HG02763 (cell line): Measurements from ENCODE around the gene SFRP5.

Source experiments
- ATAC-seq: cut with Tn5 transposase; IDR thresholded peaks from one replicate; pipeline ENCODE4 v1.9.1; 2021; ENCODE audit warnings: mild to moderate bottlenecking, moderate library complexity; ENCODE audit not compliant: unreplicated experiment

SFRP5 gene, protein sequence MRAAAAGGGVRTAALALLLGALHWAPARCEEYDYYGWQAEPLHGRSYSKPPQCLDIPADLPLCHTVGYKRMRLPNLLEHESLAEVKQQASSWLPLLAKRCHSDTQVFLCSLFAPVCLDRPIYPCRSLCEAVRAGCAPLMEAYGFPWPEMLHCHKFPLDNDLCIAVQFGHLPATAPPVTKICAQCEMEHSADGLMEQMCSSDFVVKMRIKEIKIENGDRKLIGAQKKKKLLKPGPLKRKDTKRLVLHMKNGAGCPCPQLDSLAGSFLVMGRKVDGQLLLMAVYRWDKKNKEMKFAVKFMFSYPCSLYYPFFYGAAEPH

DNA sequence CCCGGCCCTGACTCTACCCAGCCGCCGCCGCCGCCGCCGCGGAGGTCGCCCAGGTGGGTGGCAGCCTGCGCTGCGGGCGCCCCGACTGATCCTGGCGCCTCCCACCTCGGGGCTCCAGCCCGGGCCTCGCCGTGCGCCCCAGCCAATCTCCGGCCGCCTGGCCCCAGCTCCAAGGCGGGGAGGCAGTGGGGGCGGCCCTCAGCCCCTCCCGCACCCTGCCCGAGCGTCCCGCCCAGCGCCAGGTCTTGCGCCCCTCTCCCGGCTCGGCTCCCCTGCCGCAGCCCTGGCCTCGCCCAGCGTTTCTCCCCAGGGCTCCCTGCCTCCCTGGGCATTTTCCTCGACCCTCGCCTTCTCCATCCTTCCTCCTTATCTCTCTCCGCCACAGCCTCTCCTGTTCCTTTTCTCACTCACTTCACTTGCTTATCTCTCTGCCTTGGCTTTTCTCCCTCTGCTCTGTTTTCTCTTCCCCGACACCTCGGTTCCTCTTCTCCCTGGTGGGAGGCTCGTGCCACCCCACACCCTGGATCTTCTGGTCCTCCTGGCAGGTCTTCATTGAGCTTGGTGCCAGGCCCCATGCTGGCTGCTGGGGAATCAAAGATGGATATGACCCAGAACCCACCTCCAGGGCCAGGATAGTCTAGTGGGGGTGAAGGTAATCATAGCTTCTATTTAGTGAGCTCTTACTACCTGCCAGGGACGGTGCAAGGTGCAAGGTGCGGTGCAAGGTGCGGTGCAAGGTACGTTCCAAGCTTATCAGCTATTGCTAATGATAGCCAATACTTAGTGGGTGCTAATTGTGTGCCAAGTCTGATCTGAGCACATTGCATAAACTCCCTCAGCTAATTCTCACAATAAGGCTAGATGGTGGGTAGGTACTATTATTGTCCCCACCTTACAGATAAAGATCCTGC is at the start of gene SFRP5:
SFRP5 (minus strand) TSS at position 87 of the 911 bp plus-strand sequence. CDS start 166 bp downstream, outside the sequence.
- ATAC-seq = no peak

DNA sequence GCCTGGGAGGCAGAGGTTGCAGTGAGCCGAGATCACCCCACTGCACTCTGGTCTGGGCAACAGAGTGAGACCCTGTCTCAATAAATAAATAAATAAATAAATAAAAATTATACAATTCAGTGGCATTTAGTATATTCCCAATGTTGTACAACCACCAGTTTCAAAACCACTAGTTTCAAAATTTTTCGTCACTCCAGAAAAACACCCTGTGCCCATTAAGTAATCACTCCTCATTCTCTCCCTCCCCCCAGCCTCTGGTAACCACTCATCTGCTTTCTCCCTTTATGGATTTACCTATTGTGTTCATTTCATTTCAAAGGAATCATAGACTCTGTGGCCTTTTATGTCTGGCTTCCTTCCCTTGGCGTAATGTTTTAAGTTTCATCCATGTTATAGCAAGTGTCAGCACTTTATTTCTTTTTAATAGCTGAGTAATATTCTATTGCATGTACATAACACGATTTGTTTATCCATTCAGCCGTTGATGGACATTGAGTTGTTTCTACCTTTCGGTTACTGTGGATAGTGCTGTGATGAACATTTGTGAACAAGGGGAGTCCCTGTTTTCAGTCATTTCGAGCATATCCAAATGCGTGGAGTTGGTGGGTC is 48.4 kb upstream of the SFRP5 start:
- ATAC-seq = no peak

DNA sequence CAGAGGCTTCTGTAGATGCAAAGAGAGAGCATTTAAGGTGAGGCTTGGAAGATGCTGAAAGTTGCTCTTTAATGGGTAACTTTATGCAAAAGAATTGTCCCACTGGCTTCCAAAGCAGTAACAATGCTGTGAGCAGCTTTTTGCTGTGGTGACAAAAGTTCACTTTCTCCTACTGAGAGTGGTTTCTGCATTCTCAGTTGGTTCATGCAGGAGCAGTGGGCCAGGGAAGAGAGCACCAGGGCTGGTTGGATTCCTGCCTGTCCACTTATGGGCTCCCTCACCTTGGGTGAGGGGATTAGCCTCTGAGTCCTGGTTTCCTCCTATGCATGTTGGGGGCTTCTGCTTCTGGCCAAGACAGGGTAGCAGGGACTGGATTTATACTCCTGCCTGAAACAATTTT is 46.8 kb upstream of the SFRP5 start:
- no peak for ATAC-seq

DNA sequence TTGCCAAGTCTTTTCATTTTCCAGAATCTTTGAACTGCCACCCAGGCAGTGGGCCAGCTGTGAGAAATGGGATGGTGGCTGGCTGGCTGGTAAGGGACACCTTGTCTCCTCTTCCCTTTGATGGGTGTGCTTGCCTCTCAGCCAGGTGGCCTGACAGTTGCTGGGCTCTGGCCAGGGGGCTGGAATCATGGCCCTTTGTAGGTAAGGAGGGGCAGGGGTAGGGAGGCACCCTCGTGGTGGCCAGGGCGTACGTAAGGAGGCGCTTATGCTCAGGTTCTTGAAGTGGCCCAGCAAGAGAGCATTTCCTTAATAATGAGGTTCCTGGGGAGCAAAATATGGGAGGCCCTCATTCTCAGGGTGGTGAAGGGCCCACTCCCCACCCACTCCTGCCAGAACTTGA is 44.8 kb upstream of the SFRP5 start:
- ATAC-seq = no peak

DNA sequence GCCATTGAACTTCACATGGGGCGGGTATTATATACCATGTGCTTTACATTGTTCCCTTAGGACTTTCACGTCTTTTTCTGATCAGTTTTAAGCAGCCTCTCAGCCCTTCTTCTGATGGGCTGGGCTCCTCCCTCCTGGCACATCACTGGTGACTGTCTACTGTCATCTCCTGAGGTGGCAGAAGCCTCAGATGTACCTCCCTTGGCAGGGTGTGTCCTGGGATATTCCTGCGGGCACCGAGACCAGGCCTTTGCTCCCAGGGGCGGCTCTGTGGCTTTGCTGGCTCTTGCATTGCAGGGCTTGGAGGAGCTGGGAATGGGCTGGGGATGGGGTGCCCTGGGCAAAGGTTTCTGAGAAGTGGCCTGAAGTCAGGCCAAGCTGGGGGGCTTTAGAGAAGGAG is 43.2 kb upstream of the SFRP5 start:
- ATAC-seq = no peak

DNA sequence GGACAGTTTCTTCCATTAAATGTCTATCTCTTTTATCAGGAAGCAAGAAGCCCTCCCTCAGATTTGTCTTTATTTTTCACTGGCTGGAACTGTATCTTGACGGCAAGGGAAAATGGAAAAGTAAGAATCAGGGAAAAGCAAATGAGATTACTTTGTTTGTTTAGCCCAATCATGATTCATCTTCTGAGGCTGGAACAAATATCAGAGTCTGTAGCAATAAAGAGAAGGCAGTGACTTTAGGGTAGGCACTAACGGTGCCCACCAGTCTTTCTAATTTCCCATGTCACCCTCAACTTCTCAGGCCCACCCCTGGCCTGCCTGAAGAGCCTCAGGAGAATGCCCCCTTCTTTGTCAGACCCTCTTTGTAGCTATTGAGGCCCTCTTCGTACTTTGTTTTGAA is 41.5 kb upstream of the SFRP5 start:
- ATAC-seq = no peak

DNA sequence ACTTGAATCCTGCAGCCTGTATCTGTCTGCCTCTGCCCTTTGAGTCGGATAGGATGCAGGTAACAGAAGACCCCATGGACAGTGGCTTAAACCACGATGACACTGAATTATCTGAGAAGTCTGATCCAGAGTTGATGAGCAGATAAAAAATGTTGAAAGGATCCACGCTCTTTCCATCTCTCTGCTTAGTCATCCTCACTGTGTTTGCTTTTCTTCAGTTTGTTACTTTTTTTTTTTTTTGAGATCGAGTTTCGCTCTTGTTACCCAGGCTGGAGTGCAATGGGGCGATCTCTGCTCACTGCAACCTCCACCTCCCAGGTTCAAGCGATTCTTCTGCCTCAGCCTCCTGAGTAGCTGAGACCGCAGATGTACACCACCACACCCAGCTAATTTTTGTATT is 40.9 kb upstream of the SFRP5 start:
- ATAC-seq = no peak

DNA sequence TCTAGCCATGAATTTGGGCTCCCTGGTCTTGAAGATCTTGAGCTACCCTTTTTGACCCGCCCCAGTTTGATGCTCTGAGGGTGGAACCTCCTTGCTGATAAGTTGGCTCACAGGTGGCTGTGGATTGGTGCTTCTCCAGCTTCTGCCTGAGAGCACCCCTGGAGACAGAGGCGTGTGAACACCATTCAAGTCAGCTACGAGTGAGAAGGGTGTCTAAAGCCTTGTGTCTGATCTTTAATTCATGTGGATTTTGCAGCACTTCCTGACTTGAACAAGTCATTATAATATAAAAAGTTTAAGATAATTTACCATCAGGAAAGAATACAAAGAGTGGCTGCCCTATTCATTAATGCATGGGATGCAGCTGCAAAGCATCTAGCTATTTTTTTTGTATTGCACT is 40.2 kb upstream of the SFRP5 start:
- ATAC-seq = no peak

DNA sequence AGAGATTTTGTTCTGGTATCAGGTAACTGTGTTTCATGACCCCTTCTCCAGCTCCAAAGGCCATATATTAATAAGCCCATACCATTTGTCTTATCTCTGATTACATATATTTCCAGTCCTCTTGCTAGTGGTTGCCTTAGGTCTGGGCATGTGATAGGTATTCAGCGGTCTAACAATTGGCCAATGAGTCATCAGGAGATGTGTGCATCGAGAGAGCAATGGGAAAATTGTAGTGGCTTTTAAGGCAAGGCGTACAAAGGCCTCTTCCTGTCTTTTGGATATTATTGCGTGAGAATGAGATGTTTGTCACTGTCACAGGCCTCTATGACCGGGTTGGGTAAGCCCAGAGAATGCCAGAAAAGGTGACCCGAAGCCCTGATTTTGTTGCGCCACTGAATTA is 38.6 kb upstream of the SFRP5 start:
- no peak for ATAC-seq

DNA sequence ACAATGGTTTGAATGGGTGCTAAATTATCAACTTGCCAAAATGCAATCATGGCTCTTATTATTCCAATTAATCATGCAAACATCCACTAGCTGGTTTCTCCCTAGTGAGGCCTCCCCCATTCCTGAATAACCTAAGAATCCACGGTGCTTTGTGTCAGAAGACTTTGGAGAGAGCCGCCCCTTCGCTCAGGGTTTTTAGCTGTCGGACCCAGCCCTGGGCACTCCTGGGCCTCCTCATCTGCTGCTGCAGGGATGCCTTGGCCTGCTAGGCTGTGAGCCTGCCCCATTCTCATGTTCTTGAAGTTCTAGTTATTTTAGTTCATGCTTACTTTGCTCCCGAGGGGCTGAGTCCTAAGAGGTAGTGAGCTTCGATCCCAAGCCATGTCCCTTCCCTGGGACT is 34.1 kb upstream of the SFRP5 start:
- ATAC-seq = no peak

DNA sequence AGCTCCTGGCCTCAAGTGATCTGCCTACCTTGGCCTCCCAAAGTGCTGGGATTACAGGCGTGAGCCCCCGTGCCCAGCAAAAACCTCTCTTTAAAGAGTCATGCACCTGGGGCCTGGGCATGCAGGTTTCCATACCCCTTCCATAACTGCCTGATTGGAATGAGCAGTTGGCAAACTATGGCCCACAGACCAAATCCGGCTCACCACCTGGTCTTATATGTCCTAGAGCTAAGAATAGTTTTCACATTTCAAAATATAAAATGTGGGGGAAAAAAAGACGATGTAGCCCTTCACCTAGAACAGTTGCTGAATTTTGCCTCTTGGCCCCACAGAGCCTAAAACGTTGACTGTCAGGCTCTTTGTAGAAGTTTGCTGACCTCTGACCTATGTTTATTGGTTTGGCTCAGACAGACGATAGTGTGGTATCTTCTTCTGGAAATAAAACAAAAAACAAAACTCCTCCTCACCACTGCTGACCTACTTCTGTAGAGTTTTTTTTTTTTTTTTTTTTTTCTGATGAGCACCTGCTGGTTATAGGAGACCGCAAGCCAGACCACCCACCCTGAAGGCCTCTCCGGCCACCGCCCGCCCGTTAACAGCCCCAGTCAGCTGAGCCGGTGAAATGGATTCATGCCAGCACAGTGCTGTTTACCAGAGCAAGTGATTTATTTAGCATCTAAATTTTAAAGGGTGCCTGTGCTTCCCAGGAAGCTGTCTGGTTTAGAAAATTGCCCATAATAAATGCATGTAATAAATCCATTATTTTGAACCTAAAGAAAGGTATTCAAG is 33.5 kb upstream of the SFRP5 start:
- no peak for ATAC-seq

DNA sequence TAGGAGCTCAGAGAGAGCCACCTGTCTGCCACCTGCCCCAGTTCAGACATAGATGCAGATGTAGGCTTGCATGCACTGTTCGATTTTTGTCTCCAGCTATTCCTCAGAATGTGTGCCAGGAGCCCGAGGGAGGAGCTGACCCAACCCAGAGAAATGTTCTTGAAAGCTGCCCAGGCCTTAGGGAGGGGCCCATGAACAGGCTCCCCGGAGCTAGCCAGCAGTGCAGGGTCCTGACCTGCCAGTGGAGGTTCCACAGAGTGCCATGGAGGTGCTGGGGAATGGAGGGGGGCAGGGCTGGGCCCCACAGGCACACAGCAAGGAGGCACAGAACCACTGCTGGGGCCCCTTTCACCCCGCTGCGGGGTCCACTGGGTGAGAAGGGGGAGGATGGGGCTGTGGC is 29.6 kb upstream of the SFRP5 start:
- ATAC-seq = no peak

DNA sequence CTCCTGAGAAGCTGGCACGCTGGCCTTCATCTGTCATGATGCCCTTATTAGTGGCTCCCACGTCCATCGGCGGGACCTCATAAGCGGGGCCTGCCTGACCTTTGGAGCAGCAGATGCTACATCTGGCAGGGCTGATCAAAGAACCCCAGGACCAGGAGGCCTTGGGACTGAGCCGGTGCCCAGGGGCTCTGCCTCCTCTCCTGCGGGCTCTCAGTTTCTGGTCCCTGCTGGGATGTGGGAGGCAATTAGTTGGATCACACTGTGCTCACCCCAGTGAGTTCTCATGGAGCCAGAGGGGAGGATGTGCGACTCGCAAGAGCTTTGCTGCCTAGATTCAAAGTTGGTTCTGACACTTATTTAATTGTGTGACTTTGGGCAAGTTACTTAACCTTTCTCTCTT is 28.7 kb upstream of the SFRP5 start:
- no peak for ATAC-seq

DNA sequence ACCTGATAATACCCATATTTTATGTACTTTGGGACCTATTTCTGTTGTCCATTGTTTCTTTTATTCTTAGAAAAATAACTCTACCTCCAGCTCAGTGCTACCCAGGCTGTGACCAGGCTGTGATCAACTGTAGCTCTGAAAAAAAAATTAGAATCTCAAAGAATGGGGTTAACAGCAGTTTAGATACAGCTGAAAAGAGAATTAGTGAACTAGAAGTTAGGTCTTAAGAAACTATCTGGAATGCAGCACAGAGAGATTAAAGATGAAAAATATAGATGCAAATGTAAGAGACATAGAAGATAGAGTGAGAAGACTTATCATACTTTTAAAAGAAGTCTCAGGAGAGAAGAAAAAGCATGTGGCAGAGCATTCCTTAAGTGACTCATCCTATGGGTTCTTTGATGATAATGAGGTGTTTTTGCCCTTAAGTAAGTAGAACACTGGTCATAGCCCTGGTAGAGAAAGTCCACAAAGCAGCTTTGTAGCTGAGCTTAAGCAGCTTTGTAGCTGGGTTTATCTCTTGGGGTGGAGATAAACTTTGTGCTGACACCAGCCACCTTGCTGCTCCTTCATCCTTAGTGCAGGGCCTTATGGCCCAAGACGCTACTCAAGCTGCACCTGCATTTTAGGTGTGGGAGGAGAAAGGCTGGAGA is 27.3 kb upstream of the SFRP5 start:
- no peak for ATAC-seq

DNA sequence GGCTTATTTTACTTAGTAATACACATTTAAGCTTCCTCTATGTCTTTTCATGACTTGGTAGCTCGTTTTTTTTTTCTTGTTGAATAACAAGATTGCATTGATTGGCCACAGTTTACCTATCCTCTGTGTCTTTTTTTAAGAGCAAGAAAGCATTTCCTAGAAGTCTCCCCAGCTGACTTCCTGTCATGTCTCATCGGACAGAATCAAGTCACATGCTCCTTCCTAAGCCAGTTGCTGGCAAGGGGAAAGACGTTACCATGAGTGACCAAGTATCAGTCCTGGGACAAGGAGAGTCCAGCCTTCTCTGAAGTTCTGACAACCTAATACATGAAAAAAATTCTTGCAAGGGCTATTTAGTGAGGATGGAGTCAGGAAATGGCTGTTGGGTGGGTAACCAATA is 24.9 kb upstream of the SFRP5 start:
- no peak for ATAC-seq

DNA sequence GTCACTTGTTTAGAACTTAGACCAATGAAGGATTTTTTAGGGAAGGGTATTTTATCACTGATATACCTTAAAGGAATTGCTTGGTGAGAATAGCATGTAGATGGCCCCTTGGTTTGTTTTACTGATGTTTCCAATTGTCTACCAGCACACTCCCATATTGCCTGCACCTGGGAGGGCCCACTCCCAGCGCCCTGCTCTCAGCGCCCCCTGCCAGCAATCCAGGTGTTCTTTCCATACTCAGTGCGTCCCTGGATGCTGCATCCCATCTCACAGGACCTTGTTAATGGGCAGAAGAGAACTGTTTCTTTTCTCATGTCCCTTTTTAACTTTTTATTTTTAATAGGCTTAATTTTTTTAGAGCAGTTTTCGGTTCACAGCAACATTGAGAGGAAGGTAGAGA is 24.1 kb upstream of the SFRP5 start:
- no peak for ATAC-seq

DNA sequence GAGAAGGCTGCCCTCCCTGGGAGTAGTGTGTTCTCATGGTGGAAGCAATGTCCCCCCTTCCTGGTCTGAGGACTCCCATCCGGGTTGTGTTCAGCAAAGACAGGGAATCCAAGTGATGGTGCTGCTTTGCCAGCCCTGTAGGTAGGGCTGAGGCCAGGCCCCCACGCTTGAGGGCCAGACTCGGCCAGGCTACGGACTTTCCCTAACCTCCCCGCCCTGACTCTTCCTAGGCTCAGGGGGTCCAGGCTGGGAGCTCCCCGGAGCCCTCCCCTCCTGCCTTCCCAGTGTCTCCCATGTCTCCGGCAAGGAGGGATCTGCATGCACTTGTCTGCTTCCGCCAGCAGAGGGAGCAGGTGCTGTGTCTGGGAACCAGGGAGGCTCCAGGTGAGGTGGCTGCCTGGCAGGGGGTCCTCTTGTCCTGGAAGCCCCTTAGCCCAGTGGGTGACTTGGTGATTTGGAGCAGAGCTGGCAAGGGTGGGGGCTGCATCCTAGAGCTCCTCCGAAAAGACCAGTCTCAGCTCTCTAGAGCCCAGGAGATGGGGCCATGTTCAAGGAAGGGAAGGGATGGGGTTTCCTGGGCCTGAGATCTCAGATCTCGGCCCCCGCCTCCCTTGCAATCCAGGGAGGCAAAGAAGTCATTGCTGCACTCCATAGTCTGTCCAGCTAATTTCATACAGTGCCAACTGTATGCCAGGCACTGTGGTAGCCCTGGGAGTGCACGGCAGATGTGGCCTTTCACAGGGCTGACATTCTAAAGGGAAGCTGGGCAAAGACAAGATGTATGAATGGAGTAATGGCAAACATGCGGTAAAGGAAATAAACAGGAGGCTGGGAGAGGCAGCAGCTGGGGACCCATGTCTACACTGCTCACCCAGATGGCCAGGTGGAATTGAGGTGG is 20.3 kb upstream of the SFRP5 start:
- ATAC-seq = no peak

DNA sequence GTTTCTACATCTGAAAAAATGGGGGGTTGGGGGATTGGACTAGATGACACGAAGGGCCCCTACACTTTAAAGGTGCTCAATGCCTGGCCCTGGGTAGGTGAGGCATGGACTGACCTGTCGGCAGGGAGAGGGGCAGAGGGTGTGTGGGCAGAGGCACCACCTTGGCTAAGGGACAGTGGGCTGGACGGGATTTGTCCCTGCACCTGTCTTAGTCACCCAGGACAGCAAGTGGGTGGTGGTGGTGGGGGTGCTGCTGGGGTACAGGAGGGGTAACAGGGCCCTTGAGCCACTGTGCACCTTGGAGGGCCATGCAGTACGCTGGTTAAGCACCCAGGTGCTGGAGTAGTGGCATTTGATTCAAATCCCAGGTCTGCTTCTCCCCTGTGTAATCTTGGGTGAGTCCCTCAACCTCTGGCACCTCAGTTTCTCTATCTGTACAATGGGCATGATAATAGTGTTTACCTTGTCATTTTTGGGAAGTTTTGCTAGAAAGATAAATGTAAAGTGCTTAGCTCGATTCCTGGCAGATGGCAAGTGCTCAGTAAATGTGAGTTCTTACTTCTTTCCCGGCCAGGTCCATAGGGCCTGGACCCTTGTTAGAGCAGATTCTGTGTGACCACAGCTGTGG is 18.1 kb upstream of the SFRP5 start:
- ATAC-seq = no peak
